Activated CD8-positive, alpha-beta memory T cell treated with anti-CD3 and anti-CD28 coated beads, Interleukin-2, amount 10 ng/mL, durations not matched to agents 7 days and 5 days (primary cell): ENCODE results near the gene MGAT2. TPM values are rescaled to one million over a fixed set of nuclear protein-coding genes. Genes with fewer than 3 reads are reported as not detected.
"Not testable (repeated sequence)": the region's sequence is repeated elsewhere in the genome, so short reads cannot be mapped to it uniquely, and the experiment has no call there.

Experiments
- ATAC-seq: fragments of 150-1000 bp; cut with Tn5 transposase; one replicate; pipeline ENCODE4 v1.10.0; 2021; ENCODE audit warnings: moderate library complexity
- CTCF ChIA-PET: fragments of 350-600 bp; sonication (Branson Sonifier 250); formaldehyde crosslinking; loops from one replicate; lab custom pipeline; 2021; ENCODE audit warnings: antibody characterized with exemption; lab: Charles Lee
- DNase-seq: peaks from one replicate; pipeline ENCODE4 v3.0.0-alpha.2; 2020
- H3K27ac Mint-ChIP-seq: one replicate; pipeline ENCODE4 v1.8.0; 2021; ENCODE audit warnings: mild to moderate bottlenecking, mixed read lengths
- H3K27me3 Mint-ChIP-seq: one replicate; pipeline ENCODE4 v1.8.0; 2021; ENCODE audit warnings: mixed read lengths
- H3K36me3 Mint-ChIP-seq: one replicate; pipeline ENCODE4 v1.8.0; 2021; ENCODE audit warnings: mild to moderate bottlenecking, mixed read lengths
- H3K4me1 Mint-ChIP-seq: one replicate; pipeline ENCODE4 v1.8.0; 2021; ENCODE audit warnings: mixed read lengths
- H3K4me3 Mint-ChIP-seq: one replicate; pipeline ENCODE4 v1.8.0; 2021; ENCODE audit warnings: mild to moderate bottlenecking, moderate library complexity, mixed read lengths
- H3K9me3 Mint-ChIP-seq: one replicate; pipeline ENCODE4 v1.8.0; 2022; ENCODE audit warnings: low read depth, mixed read lengths
- total RNA-seq, 2 experiments: library from RNA; stranded (reverse); gene quantifications; one replicate each; pipeline ENCODE4 v1.2.3, GENCODE V29; 2021

MGAT2 gene
- total RNA-seq, 2 experiments from 2014 or later = 68.4 to 75.9 TPM

DNA sequence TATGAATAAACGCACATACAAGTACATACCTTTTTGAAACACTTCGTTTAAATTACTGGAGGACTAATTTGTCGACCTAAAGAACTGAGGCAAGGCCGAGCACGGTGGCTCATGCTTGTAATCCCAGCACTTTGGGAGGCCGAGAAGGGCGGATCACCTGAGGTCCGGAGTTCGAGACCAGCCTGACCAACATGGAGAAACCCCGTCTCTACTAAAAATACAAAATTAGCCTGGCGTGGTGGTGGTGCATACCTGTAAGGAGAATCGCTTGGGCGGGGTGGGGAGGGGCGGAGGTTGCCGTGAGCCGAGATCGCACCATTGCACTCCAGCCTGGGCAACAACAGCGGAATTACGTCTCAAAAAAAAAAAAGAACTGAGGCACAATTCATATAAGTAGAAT lies 1.3 kb upstream of the MGAT2 start:
- CTCF ChIA-PET = interaction anchor here (2.0 to 2.3 kb wide), 2 partner anchors 20 to 24 kb away, joined by 11 to 17 read pairs; partner anchors contain the start of gene LRR1
- not testable (repeated sequence) for ATAC-seq, H3K9me3 Mint-ChIP-seq, H3K27me3 Mint-ChIP-seq, DNase-seq
- H3K4me1 Mint-ChIP-seq = peaks cover 40% of the 10 kb centered on the region
- H3K27ac Mint-ChIP-seq = peak overlapping the region; percentile 92
- peak overlapping the region; percentile 84 for H3K4me3 Mint-ChIP-seq
- H3K36me3 Mint-ChIP-seq = peaks cover 64% of the 10 kb centered on the region

DNA sequence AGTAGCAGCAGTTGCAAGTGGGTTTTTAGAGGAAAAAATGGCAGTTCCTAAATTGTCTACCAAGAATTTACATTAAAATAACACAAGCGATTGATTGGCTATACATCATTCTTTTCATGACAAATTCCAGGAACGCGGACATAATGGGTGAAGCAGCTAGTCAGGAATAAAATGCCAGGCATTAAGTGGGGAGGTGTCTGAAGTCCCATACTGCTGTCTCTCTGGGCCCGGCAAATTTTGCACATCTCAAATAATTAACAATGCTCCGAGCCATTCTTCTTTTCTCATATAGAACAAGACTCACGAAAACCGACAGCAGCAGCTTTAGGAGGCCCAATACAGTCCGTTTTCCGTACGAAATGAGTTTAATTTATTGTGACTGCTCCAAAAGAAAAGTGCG lies 869 bp upstream of the MGAT2 start:
- ATAC-seq (no peak), DNase-seq (no peak)
- Mint-ChIP-seq H3K9me3 (no peaks in the 10 kb centered on the region), H3K27ac (peak overlapping the region; percentile 92), H3K27me3 (no peaks in the 10 kb centered on the region), H3K36me3 (peaks cover 65% of the 10 kb centered on the region), H3K4me1 (peaks cover 42% of the 10 kb centered on the region), H3K4me3 (peak overlapping the region; percentile 84)
- CTCF ChIA-PET = interaction anchor here (1.1 to 4.0 kb wide), 13 partner anchors 8 to 246 kb away, joined by 3 to 34 read pairs (median 8); partner anchors contain the start of genes DNAAF2, KLHDC2, LRR1 and NEMF

DNA sequence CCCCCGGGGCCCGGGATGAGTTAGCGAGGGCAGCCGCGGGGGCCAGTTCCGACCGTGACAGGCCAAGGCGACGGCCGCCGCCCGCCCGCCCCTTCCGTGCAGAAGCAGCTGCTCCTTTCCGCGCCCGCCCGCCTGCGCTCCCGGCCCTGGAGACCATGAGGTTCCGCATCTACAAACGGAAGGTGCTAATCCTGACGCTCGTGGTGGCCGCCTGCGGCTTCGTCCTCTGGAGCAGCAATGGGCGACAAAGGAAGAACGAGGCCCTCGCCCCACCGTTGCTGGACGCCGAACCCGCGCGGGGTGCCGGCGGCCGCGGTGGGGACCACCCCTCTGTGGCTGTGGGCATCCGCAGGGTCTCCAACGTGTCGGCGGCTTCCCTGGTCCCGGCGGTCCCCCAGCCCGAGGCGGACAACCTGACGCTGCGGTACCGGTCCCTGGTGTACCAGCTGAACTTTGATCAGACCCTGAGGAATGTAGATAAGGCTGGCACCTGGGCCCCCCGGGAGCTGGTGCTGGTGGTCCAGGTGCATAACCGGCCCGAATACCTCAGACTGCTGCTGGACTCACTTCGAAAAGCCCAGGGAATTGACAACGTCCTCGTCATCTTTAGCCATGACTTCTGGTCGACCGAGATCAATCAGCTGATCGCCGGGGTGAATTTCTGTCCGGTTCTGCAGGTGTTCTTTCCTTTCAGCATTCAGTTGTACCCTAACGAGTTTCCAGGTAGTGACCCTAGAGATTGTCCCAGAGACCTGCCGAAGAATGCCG lies 699 bp downstream of the MGAT2 start:
- peak overlapping the region; percentile 84 for H3K4me3 Mint-ChIP-seq
- peaks cover 50% of the 10 kb centered on the region for H3K4me1 Mint-ChIP-seq
- ATAC-seq (no peak), DNase-seq (peak; percentile 79)
- H3K27ac Mint-ChIP-seq = peak overlapping the region; percentile 92
- no peaks in the 10 kb centered on the region for H3K27me3 Mint-ChIP-seq
- CTCF ChIA-PET = interaction anchor here (0.6 to 4.0 kb wide), 19 partner anchors 9 to 245 kb away, joined by 3 to 34 read pairs (median 6); partner anchors contain the start of genes DNAAF2, KLHDC1, KLHDC2 and LRR1
- H3K36me3 Mint-ChIP-seq = peaks cover 65% of the 10 kb centered on the region
- no peaks in the 10 kb centered on the region for H3K9me3 Mint-ChIP-seq

DNA sequence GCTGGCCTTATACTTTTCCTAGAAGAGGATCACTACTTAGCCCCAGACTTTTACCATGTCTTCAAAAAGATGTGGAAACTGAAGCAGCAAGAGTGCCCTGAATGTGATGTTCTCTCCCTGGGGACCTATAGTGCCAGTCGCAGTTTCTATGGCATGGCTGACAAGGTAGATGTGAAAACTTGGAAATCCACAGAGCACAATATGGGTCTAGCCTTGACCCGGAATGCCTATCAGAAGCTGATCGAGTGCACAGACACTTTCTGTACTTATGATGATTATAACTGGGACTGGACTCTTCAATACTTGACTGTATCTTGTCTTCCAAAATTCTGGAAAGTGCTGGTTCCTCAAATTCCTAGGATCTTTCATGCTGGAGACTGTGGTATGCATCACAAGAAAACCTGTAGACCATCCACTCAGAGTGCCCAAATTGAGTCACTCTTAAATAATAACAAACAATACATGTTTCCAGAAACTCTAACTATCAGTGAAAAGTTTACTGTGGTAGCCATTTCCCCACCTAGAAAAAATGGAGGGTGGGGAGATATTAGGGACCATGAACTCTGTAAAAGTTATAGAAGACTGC lies 1.5 kb downstream of the MGAT2 start:
- ATAC-seq = no peak
- CTCF ChIA-PET = interaction anchor here (0.6 to 4.0 kb wide), 7 partner anchors 9 to 230 kb away, joined by 3 to 34 read pairs (median 6); partner anchors contain the start of genes DNAAF2, KLHDC2 and NEMF
- H3K4me1 Mint-ChIP-seq = peaks cover 49% of the 10 kb centered on the region
- peaks cover 64% of the 10 kb centered on the region for H3K36me3 Mint-ChIP-seq
- H3K4me3 Mint-ChIP-seq = peak overlapping the region; percentile 84
- DNase-seq = no peak
- H3K9me3 Mint-ChIP-seq = no peaks in the 10 kb centered on the region
- peak overlapping the region; percentile 92 for H3K27ac Mint-ChIP-seq
- no peaks in the 10 kb centered on the region for H3K27me3 Mint-ChIP-seq

DNA sequence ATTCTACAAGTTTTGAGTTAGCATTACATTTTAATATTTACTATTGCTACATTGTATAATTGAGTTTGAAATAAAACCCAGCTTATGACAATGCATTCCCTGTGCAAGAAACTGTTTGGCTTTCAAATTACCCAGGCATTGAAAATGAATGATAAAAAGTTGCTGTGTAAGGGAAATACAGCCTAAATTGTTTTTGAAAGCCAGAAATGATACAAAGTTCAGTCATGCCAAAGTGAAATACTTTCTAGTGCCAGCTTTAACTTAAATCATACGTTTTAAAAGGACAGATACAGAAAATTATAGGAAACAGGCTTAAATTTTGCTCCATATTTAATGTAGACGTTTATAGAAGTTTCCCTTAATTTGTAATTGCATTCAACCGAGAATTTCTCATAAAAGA lies 2.8 kb downstream of the MGAT2 start:
- no peaks in the 10 kb centered on the region for H3K27me3 Mint-ChIP-seq
- ATAC-seq (no peak), DNase-seq (no peak)
- peaks cover 57% of the 10 kb centered on the region for H3K36me3 Mint-ChIP-seq
- peaks cover 44% of the 10 kb centered on the region for H3K4me1 Mint-ChIP-seq
- H3K4me3 Mint-ChIP-seq = peak overlapping the region; percentile 84
- H3K9me3 Mint-ChIP-seq = no peaks in the 10 kb centered on the region
- peak overlapping the region; percentile 80 for H3K27ac Mint-ChIP-seq
- CTCF ChIA-PET = interaction anchor here (1.0 to 4.0 kb wide), 6 partner anchors 11 to 38 kb away, joined by 3 to 32 read pairs (median 4); partner anchors contain the start of genes DNAAF2, LRR1 and RPS29

DNA sequence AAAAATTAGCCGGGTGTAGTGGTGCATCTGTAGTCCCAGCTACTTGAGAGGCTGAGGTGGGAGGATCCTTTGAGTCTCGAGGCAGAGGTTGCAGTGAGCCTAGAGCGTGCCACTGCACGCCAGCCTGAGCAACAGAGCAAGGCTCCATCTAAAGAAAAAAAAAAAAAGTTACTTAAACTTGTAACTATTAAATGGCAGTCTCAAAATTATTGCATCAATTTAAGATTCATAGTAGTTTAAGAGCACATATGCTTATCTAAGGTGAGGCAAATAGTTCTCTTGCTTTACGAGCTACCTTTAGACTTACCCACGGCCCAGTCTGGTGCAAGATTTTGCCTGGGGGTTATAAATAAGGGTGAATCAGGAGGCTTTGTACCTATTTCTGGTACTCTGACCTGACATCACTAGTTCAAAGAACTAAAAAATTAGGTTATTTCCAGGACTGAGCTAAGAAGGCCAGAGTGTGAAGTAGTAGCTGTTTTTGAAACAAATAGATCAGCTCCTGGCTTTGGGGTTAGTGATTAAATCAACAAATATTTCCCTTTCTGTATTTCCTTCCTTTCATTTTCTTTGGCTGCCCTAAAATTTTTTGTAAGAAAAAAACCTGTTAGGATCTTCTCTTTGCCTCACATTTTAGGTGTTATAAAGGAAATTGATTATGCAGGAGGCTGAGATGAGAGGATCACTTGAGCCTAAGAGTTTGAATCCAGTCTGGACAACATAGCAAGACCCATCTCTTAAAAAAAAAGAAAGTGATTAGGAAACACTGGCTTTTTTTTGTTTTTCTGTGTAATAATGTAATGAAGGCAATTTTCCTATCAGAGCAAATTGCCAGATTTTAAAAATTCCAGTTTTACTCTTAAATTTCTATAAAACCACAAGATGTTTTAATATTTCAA lies 3.6 kb downstream of the MGAT2 start:
- DNase-seq (peak; percentile 52), ATAC-seq (no peak)
- peak overlapping the region; percentile 84 for H3K4me3 Mint-ChIP-seq
- H3K9me3 Mint-ChIP-seq = no peaks in the 10 kb centered on the region
- H3K4me1 Mint-ChIP-seq = peaks cover 42% of the 10 kb centered on the region
- peaks cover 52% of the 10 kb centered on the region for H3K36me3 Mint-ChIP-seq
- H3K27me3 Mint-ChIP-seq = no peaks in the 10 kb centered on the region
- peak overlapping the region; percentile 80 for H3K27ac Mint-ChIP-seq
- CTCF ChIA-PET = interaction anchor here (0.8 to 2.4 kb wide), 8 partner anchors 10 to 238 kb away, joined by 3 to 8 read pairs (median 4); partner anchors contain the start of genes LRR1 and RPS29

DNA sequence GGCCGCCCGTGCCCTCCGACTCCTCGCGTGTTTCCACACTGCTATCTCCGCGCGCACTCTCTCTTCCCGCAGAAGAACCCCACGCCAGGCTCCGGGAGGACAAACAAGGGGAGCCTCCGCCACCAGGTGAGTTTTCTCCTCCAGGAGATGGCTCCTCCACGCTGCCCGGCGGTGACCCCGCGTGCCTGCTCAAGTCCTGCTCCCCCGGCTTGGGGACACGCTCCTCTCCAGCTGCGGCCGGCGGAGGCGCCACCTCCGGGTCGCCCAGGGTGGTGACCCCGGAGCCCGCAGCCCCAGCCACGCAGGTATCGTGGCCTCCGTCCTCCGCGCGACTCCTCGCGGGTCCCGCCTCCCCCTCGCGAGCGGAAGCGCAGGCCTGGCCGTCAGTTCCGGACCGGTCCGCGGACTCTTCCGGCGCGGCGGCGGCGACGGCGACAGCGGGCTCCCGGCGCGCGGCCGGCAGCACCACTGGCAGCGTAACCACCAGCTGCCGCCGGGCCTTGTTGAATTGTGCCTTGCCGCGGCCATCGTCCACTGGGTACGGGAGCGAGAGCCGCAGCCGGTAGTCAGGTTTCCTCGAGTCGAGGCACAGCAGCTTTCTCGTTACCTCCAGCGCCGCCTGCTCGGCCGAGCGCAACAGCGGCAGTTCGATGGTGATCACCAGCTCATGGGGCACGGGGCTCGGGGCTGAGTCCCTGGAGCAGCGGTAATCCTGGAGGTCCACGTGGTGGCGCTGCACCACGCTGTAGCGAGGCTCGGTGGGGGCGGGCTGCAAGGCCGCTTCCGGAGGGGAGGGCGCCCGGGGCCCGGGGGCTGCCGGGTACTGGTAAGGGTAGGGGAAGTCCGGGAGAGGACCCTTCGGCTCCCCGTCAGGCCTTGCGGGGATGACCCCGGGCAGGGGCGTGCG lies 13.3 kb downstream of the MGAT2 start:
- CTCF ChIA-PET = interaction anchor here (0.6 to 2.6 kb wide), 33 partner anchors 8 to 687 kb away, joined by 3 to 32 read pairs (median 4); partner anchors contain the start of genes KLHDC1, KLHDC2, MGAT2 and NEMF
- Mint-ChIP-seq H3K36me3 (peaks cover 23% of the 10 kb centered on the region), H3K27me3 (no peaks in the 10 kb centered on the region), H3K4me3 (peak overlapping the region; percentile 87), H3K4me1 (peaks cover 47% of the 10 kb centered on the region), H3K27ac (peak overlapping the region; percentile 94), H3K9me3 (no peaks in the 10 kb centered on the region)
- ATAC-seq = peak; percentile 83
- DNase-seq = peak; percentile 96

DNA sequence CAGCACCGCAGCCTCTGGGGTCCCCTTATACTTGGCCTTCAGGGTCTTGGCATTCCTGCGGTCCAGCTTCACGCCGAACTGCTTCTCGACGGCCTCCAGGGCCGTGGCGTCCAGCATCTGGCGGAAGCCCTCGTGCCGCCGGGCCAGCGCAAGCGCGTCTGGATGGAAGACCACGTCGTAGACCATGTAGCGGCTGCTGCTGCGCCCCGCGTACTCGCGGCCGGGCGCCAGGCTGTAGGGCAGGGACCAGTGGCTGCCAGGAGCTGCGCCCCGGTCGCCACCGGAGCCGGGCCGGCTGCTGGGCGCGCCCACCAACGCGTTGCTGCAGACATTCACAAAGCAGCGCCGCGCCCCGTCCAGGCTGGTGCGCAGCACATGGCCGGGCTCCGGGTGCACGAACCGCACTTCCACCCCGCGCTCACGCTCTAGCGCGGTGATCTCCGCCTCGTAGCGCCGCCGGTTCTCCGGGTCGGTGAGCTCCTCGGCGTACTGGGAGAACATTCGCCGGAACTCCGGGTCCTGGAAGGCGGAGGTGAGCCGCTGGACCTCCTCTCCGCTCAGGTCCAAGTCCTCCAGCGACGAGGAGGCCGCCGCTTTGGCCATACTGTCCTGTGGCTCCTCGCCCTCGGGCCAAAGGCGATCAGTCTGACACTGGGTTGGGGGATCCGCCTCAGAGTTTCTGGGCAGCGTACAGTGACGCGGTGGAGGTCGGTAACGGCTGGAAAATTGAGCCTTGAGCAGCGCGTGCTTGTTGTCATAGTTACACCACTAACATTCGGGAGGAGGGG lies 14.1 kb downstream of the MGAT2 start, which contains the start of gene DNAAF2:
DNAAF2 (minus strand) TSS at position 698 of the 788 bp plus-strand sequence; CDS start at position 603, 95 bp downstream.
- peak; percentile 45 for ATAC-seq
- H3K27ac Mint-ChIP-seq = peak within 1 kb of the TSS; percentile 94
- peak within 1 kb of the TSS; percentile 87 for H3K4me3 Mint-ChIP-seq
- peak; percentile 78 for DNase-seq
- H3K27me3 Mint-ChIP-seq = no peaks in the 10 kb centered on the region
- peaks cover 26% of the 10 kb centered on the region for H3K36me3 Mint-ChIP-seq
- H3K9me3 Mint-ChIP-seq = no peaks in the 10 kb centered on the region
- CTCF ChIA-PET = interaction anchor here (0.8 to 2.6 kb wide), 29 partner anchors 8 to 686 kb away, joined by 3 to 32 read pairs (median 5); partner anchors contain the start of genes KLHDC1, KLHDC2, LRR1 and MGAT2
- peaks cover 47% of the 10 kb centered on the region for H3K4me1 Mint-ChIP-seq

DNA sequence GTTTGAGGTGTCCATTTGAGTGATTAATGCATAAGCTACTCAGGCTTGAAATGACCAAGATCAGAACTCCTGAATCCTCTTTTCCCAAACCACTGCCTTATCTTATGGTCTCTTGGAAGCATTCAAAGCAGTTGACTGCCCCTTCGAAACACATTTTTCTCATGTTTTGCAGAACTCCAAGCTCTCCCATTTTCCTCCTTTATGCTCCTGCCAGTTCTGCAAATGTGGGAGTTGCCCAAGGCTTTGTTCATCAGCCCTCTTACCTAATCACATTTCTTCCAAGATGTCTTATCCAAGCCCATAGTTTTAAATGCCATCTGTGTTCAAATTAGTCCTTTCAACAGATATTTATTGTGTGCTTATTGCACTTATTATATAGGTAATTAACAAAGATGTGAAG lies 16.3 kb downstream of the MGAT2 start:
- CTCF ChIA-PET = interaction anchor here (1.1 to 1.5 kb wide), 3 partner anchors 16 to 215 kb away, joined by 3 to 4 read pairs (median 4); partner anchors contain the start of genes MGAT2, NEMF and RPL36AL
- Mint-ChIP-seq H3K9me3 (no peaks in the 10 kb centered on the region), H3K27me3 (no peaks in the 10 kb centered on the region), H3K36me3 (peaks cover 33% of the 10 kb centered on the region), H3K4me1 (peaks cover 48% of the 10 kb centered on the region), H3K4me3 (peak overlapping the region; percentile 87), H3K27ac (peak overlapping the region; percentile 60)
- ATAC-seq = no peak
- DNase-seq = no peak

DNA sequence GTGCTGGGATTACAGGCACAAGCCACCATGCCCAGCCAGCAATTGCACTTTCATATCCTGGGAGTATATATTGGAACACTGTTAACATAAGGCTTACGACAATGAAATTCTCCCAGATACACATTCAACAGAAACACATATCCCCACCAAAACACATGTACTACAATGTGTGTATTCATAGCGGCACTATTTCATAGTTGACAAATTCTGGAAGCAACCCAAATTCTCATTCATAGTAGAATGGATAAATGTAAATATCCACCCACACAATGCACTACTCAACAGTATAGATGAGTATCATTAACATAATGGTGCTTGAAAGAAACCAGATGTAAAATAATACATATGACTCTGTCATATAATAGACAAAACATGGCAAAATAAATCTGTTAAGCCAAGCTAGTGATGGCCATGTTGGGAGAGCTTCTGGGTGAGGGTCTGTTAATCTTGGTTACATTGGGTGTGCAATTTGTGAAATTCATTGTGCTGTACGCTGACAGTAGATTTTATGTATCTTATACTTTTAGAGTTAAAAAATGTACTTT lies 17.0 kb downstream of the MGAT2 start:
- Mint-ChIP-seq H3K27me3 (no peaks in the 10 kb centered on the region), H3K36me3 (peaks cover 31% of the 10 kb centered on the region), H3K4me3 (no peak overlapping the region), H3K9me3 (no peaks in the 10 kb centered on the region), H3K4me1 (peaks cover 52% of the 10 kb centered on the region), H3K27ac (peak overlapping the region; percentile 3)
- ATAC-seq = no peak
- CTCF ChIA-PET = interaction anchor here (0.6 to 1.5 kb wide), 3 partner anchors 17 to 460 kb away, joined by 3 to 7 read pairs (median 4); partner anchors contain the start of genes MGAT2 and RPL36AL
- no peak for DNase-seq
